HG02970 (cell line): ENCODE results near the gene DNAH12.
"Not testable (repeated sequence)": the region's sequence is repeated elsewhere in the genome, so short reads cannot be mapped to it uniquely, and the experiment has no call there.

ENCODE experiments used
- ATAC-seq: cut with Tn5 transposase; IDR thresholded peaks from one replicate; pipeline ENCODE4 v1.9.1; 2021; ENCODE audit warnings: mild to moderate bottlenecking, moderate library complexity, moderate number of reproducible peaks; ENCODE audit not compliant: unreplicated experiment, low FRiP score

DNAH12 gene

DNA sequence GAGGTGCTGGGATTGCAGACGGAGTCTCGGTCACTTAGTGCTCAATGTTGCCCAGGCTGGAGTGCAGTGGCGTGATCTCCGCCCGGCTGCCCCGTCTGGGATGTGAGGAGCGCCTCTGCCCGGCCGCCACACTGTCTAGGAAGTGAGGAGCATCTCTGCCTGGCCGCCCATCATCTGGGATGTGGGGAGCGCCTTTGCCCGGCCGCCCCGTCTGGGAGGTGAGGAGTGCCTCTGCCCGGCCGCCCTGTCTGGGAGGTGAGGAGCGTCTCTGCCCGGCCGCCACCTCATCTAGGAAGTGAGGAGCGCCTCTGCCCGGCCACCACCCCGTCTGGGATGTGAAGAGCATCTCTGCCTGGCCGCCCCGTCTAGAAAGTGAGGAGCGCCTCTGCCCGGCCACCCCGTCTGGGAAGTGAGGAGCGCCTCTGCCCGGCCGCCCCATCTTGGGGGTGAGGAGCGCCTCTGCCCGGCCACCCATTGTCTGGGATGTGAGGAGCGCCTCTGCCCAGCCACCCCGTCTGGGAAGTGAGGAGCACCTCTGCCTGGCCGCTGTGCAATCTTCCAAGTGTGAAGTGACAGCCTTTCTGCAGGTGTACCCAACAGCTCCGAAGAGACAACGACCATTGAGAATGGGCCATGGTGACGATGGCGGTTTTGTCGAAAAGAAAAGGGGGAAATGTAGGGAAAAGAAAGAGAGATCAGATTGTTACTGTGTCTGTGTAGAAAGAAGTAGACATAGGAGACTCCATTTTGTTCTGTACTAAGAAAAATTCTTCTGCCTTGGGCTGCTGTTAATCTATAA is 205.7 kb downstream of the DNAH12 start:
- ATAC-seq = not testable (repeated sequence)

DNA sequence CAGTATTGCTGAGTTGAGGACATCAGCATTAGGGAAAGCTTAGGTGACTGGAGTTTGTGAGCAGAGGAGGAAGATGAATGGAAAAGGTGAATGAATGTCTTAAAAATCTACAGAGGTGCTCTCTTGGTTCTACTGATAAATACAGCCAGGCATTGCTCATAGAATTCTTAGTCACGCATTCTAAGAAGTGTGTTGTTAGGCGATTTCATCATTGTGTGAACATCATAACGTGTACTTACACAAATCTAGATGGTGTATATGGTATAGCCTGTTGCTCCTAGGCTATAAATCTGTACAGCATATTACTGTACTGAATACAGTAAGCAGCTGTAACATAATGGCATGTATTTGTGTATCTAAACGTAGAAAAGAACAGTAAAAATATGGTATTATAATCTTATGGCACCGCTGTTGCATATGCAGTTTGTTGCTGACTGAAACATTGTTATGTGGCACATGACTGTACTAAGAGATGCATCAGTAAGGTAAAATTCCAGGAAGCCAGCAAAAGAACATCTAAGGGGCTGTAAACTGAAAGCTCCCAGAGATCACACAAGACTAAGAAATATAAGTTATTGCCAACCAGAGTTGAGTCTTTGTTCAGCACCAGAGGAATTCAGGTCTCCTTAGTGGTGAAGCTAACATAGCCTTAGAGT is 208.7 kb downstream of the DNAH12 start:
- no peak for ATAC-seq

DNA sequence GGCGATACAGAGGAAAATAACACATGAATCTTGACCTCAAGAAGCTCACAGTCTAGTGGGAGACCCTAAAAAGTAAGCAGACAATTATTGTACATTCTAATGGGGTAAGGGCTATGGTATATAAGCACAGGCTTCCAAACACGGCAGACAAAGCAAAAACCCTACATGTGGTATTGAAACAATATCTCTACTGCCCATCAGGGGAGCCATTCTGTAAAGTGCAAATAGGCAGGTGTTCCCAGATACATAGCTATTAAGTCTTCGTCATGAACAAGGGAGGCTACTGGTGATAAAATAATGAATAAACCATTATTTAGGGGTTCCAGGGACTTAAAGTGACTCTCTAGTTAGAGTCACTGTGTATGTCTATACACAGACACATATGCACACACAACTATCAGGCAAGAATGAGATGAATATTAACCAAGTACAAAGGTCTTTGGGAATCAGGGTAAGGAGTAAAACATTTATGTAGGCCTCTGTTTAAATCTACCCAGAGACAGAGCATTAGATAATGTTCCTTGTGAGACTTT is 213.0 kb downstream of the DNAH12 start:
- ATAC-seq = no peak

DNA sequence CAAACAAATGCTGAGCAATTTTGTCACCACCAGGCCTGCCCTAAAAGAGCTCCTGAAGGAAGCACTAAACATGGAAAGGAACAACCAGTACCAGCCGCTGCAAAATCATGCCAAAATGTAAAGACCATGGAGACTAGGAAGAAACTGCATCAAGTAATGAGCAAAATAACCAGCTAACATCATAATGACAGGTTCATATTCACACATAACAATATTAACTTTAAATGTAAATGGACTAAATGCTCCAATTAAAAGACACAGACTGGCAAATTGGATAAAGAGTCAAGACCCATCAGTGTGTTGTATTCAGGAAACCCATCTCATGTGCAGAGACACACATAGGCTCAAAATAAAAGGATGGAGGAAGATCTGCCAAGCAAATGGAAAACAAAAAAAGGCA is 217.6 kb downstream of the DNAH12 start:
- not testable (repeated sequence) for ATAC-seq

DNA sequence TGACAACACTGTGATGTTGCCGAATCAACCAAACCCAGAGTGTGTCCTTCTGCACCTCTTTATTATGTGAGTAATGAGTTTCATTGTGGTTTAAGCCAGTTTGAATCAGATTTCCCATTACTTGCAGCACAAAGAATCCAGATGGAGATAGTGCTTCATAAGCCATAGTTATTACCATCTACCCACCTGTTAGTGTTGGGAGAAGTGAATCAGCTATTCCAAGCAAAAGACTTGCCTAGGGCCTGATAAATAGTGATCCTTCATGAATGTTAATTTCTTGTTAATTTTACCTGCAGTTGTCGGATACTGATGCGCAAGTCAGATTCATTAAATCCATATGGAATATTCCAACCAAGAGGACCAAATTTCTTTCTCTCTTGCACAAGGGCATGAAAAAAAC is 229.9 kb downstream of the DNAH12 start:
- no peak for ATAC-seq

DNA sequence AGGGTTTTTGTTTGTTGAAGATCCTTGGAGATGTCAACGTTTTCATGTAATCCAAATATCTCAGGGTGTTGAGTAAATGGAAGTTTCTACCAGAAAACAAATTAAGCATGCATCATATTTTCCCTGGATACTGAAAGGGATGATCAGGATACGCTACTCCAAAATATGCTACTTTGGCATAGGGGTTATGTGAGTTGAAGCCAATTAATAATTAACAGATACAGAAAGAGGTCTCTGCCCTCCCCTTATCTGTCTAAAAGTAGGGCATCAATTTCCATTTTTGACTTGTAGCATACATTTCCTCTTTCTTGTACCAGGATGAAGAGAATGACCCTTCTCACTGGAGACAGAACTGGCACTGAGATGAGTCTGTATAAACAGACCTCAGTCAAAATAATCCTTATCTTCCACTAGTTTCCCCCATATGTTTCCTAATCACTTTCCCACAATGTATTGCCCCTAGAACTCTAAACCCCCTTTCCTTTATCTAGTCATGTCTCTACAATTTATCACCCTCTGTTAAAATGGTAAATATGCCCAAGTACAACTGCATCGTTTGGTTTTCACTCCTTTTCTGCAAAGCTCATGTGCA is 234.3 kb downstream of the DNAH12 start:
- no peak for ATAC-seq

DNA sequence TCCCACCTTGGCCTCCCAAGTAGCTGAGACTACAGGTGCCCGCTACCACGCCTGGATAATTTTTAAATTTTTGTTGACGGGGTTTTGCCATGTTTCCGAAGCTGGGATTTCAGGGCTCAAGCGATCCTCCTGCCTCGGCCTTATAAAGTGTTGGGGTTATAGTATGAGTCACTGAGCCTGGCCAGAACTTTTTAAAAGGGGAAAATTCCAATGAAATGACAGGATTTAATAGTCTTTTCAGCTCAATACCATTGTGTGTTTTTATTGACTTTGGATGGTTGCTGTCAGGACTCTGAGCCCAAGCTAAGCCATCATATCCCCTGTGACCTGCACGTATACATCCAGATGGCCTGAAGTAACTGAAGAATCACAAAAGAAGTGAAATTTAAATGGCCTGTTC is 240.6 kb downstream of the DNAH12 start:
- ATAC-seq = not testable (repeated sequence)

DNA sequence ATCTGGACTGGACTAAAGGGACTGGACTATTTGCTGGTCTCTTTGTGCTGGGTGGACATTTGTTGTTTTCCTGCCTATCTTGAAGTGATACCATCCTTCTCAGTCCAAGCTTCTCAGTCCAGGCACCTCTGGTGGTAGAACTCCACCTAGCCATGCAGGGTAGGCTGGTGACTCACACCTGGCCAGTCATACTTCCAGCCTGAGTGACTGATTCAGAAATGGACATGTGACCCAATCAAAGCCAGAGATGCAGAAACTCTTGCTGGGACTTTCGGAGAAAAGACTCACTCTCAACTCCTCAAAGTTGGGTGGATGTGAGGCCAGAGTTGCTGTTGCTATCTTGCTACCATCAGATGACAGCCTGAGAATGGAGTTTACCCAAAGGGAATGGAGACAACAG is 246.1 kb downstream of the DNAH12 start:
- no peak for ATAC-seq

DNA sequence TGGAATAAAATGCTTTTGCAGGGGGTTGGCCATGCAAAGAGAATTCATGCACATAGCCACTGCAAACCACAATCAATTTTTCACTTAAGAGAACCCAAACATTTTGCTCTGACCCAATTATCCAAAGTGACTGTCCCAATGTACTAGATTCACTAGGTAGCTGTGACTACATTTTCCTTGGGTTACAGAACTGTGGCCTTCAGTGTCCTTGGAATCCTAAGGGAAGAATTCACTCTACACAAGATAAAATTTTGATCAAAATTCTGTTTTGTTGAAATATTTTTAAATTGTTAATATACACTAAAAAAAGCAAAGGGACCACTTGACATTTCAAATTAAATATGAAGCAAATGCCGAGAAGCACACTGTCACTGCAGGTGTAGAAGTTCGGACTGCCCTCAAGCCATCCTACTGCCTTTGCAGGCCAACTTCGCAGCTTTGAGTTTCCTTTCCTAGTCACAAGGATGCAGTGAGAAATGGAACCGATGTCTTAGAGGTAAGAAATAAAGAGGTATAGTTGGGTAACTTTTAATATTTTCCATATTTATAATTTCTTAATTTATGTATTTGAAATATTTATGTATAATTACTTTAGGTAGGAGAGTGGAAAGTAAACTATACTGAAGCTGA is 251.1 kb downstream of the DNAH12 start:
- no peak for ATAC-seq

DNA sequence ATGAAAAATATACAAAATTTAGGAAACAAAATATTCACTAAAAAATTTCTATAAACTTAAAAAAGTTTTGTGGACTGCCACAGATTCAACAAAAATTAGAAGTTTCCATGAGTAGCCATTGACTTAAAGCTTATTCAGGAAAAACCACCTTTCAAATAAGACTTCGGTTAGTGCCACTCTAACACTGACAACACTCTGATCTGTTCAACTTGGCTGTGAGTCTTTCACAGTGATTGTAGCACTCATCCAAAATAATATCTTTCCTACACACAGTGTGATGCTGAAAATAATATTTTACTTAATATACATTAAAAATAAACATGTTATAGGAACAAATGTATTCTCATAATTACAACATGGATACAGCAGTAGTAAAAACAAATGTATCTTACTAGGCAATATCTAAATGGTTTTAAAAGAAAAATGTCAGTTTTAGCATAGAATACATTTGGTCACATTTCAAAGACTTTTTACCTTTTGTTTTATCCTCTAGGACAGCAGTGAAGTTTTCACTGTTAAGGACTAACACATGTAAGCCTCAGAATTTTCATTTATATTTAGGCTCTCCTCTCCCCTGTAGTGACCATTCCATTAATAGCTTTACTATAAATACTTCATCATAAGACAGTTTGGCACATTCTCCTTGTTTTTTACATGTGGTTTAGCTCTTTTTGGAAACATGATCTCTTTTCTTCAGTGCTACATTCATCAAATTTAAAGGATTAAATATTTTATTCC is 251.8 kb downstream of the DNAH12 start, which contains the start of gene ASB14:
ASB14 (minus strand) TSS at position 527 of the 738 bp plus-strand sequence. CDS start 652 bp downstream, outside the sequence.
- no peak for ATAC-seq

DNA sequence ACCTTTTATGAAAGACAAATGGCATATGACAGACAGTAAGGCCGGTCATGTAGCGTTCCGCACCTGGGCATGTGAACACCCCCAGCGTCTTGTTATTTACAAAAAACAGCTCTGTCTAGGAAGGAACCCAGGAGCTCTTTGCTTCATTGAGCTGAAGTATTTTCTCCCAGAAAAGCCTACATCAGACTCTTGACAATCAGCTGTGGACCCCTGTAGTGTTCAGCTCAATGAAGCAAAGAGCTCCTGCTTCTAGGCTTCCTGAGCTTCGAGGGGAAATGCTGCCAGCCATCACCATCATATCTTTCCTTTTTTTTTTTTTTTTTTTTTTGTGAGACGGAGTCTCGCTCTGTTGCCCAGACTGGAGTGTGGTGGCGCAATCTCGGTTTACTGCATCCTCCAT is 255.7 kb downstream of the DNAH12 start:
- no peak for ATAC-seq

DNA sequence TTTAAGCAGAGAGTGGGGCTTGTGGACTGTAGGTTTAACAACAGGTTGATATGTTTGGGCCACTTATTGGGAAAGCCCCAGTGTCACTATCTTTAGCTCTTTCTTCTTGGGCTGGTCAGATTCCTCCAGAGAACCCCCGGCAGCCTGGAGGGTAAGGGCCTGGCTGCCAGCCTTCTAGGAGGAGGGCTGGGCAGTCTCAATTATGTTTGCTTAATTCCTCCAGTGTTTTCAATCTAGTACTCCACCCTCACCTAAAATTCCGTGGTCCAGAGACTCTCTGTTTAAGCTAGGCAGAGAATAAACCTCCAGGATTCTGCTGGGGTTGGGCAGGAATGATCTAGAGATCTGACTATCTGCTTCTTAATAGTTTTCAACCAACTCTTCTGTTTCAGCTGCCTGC is 256.9 kb downstream of the DNAH12 start:
- ATAC-seq = no peak

DNA sequence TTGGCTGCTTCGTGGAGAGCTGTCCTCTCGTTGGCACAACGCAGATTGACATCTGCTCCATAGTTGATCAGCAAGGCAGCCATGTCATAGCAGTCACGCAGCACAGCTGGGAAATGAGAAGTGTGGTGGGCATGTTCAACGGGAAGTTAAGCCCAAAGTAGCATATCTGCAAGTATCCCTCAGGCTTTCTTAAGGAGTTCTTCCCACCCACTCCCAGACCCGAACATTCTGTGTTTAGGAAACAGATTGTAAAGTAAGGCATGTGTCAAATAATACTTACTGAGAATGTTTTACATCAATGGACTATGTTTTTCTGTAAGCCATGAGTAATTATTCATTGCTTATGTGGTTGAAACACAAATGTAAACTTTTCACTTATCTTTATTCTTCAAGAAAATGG is 260.8 kb downstream of the DNAH12 start:
- ATAC-seq = no peak

DNA sequence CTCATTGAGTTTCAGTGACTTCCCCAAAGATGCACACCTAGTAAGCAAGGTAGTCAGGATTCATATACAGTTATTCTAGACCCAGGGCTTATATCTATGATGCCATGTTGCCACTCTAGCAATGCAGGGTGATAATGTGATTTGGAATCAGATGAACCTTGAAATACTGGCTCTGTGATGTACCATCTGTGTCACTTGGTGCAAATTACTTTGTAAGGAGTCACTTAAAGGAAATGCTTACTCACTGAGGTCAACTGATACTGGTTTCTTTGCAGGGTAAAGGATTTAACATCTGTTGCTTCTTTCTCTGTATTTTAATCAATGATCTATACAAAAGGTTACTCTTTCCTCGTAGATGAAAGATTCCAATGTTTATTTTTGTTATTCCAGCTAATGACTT is 262.4 kb downstream of the DNAH12 start:
- ATAC-seq = no peak

DNA sequence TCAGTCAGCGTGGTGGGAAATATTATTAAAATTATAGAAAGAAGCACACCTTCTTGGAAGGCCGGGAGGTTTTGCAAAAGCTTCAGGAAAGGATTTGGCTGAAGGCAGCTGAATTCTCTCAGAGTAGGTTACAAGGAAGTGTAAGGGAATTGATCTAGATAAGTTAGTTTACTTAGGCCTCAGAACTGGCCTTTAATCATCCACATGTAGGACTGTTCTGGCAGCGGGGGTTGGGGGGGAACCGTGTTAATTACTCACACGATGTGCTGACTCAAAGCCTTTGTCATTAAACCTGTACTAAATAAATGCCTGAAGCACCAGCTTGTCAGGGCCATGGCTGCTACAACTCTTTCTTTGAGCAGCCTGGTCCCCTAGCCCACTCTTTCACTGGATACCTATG is 264.5 kb downstream of the DNAH12 start:
- no peak for ATAC-seq

DNA sequence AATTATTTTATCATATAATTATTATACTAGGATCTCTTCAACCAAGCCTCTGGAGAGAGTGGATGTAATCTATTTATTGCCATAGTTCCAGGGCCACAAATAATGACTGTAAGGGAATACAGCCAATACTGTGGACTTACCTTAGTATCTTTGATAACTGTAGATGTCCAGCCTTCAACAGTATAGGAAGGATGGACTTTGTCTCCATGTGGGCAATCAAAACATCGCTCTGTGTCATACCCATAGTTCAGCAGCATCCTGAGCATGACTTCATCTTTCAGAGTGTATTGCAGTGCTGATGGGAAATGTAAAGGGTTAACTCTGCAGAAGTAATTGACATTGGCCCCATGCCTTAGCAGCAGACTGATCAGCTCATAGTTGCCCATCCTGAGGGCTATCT is 265.9 kb downstream of the DNAH12 start:
- no peak for ATAC-seq

DNA sequence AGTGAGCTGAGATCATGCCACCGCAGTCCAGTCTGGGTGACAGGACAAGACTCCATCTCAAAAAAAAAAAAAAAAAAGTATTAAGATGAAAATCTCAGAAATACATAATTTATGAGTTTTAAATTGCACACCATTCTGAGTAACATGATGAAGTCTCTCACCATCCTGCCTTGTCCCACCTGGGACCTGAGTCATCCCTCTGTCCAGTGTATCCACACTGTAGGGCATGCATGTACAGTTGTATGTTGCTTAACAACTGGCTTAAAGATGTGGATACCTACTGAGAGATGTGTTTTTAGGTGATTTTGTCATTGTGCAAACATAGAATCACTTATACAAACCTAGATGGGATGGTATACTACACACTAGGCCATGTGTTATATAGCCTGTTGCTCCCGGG is 268.8 kb downstream of the DNAH12 start:
- ATAC-seq = no peak

DNA sequence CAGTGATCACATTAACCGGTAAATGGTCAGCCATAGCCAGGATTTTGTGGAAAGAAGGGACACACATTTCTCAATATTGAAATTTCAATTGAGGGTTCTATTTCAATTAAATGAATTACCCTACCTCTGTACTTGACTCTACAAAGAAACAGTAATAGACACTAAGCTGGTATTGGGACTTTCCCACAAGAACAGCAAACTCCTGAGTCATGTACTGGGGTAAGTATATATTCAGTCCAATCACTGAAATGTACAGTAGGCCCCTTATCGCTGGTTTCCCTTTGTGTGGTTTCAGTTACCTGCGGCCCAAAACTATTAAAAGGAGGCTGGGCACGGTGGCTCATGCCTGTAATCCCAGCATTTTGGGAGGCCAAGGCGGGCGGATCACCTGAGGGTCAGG is 269.3 kb downstream of the DNAH12 start:
- no peak for ATAC-seq

DNA sequence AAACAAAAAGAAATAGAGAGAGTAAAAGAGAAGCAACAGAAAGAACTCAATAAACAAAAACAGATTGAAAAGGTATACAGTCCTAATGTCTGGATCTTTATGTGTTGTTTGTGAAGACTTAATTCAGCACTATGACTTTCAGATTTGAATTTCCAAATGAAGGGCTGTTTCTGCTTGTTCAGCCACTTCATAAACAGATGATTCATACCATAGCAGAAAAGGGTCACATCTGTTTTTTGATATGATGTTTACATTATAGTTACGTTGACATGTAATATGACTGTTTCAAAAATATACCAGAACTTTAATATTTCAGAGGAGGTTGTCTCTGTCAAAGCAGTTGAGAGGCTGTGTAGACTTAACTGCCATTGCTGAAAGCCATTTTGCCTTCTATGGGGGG is 275.7 kb downstream of the DNAH12 start:
- ATAC-seq = no peak

DNA sequence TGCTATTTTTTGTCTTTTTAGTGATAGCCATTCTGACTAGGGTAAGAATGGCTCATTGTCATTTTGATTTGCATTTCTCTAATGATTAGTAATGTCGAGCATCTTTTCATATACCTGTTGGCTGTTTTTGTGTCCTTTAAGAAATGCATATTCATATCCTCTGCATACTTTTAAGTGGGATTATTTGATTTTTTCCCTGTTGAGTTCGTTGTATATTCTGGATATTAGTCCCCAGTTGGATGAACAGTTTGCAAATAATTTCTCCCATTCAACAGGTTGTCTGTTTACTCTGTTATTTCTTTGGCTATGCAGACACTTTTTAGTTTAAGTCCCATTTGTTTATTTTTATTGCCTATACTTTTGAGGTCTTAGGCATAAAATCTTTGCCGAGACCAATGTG is 282.2 kb downstream of the DNAH12 start:
- no peak for ATAC-seq
